Breast epithelium (tissue), 4 donors: ENCODE data around the gene ZNF775. TPM values are rescaled to one million over a fixed set of nuclear protein-coding genes. Genes with fewer than 3 reads are reported as not detected.

Source experiments
- DNase-seq, 2 donors: peaks; one replicate each; pipeline ENCODE4 v3.0.0-alpha.2; 2019; ENCODE audit warnings: low spot score in 2 of 2
- H3K27ac ChIP-seq, 2 donors: fragments of 200-600 bp; sonication (generic) in 1 of 2; one replicate each; pipeline ENCODE4 v1.5.1; 2016 to 2019; ENCODE audit warnings: mild to moderate bottlenecking in 1 of 2
- H3K27me3 ChIP-seq, 2 donors: fragments of 200-600 bp; sonication (generic) in 1 of 2; one replicate each; pipeline versions ENCODE4 v1.5.1 to v1.6.0; 2017 to 2019; ENCODE audit warnings: control low read depth in 1 of 2, mild to moderate bottlenecking in 1 of 2
- H3K36me3 ChIP-seq: fragments of 200-600 bp; one replicate; pipeline ENCODE4 v1.5.1; 2019
- H3K4me1 ChIP-seq, 2 donors: fragments of 200-600 bp; sonication (generic); one replicate each; pipeline ENCODE4 v1.5.1; 2016 to 2019; ENCODE audit warnings: control low read depth in 1 of 2
- H3K4me3 ChIP-seq, 3 donors: fragments of 200-600 bp; sonication (generic); 1 replicate in 2 of 3; 2 replicates in 1 of 3; pipeline ENCODE4 v1.5.1; 2016 to 2019; ENCODE audit warnings: mild to moderate bottlenecking in 3 of 3, moderate library complexity in 2 of 3
- H3K9me3 ChIP-seq, 2 donors: fragments of 200-600 bp; sonication (generic) in 1 of 2; one replicate each; pipeline ENCODE4 v1.5.1; 2016 to 2019; ENCODE audit warnings: control low read depth in 1 of 2
- CTCF ChIP-seq, 3 donors: fragments of 450-650 bp; IDR thresholded peaks; one replicate each; pipeline ENCODE4 v1.5.1; 2016 to 2017; ENCODE audit warnings: antibody characterized with exemption in 3 of 3, mild to moderate bottlenecking in 3 of 3, moderate library complexity in 3 of 3
- POLR2A ChIP-seq: fragments of 450-650 bp; IDR thresholded peaks from one replicate; pipeline ENCODE4 v1.6.1; 2016; ENCODE audit warnings: antibody characterized with exemption, mild to moderate bottlenecking, moderate library complexity
- POLR2AphosphoS5 ChIP-seq, 3 donors: sonication (generic); formaldehyde crosslinking; IDR thresholded peaks; one replicate each; pipeline ENCODE4 v1.6.1; 2017; ENCODE audit warnings: antibody characterized with exemption in 3 of 3
- intact Hi-C: fragments of 100-400 bp; cut with DNase I; formaldehyde crosslinking; loops from one replicate; pipeline ENCODE4 v1.15.1; 2023; ENCODE audit warnings: low total_unique reads
- total RNA-seq, 3 donors: library from RNA; depleted of rRNA; stranded (reverse); fragments of >200 nt; gene quantifications; one replicate each; pipeline ENCODE4 v1.1.0, GENCODE V29; 2016

The ZNF775 gene
- total RNA-seq, 3 donors from 2014 or later: 1.9 to 5.7 (median 4.6) TPM

GRCh38 chr7:150333659-150334058 is 45.5 kb upstream of the ZNF775 start:
- intact Hi-C loops: no loop called here
- H3K27ac ChIP-seq: peak overlapping the region in 1 of 2 donors; percentile 69
- TF ChIP-seq CTCF (IDR thresholded peaks at IDR 0.05) (no peak), POLR2AphosphoS5 (IDR thresholded peaks at IDR 0.05) (no peak), POLR2A (no peak)

GRCh38 chr7:150334108-150334507 is 45.0 kb upstream of the ZNF775 start:
- H3K9me3 ChIP-seq: no peaks in the 10 kb centered on the region
- no peak for TF ChIP-seq POLR2AphosphoS5 (IDR thresholded peaks at IDR 0.05)
- TF ChIP-seq CTCF (IDR thresholded peaks at IDR 0.05): no peak
- no peak for TF ChIP-seq POLR2A
- H3K27me3 ChIP-seq: no peaks in the 10 kb centered on the region
- peak overlapping the region in 1 of 2 donors; percentile 69 for H3K27ac ChIP-seq
- intact Hi-C loops: no loop called here
- no peak for DNase-seq
- H3K4me1 ChIP-seq: peaks cover 0 to 9% of the 10 kb centered on the region in 2 donors
- no peaks in the 10 kb centered on the region for H3K36me3 ChIP-seq
- H3K4me3 ChIP-seq: no peak overlapping the region

More at GRCh38 chr7:150333659-150334058, 45.5 kb upstream of the ZNF775 start:
- Histone ChIP-seq H3K4me1 (peaks cover 0 to 9% of the 10 kb centered on the region in 2 donors), H3K36me3 (no peaks in the 10 kb centered on the region), H3K27me3 (no peaks in the 10 kb centered on the region), H3K4me3 (no peak overlapping the region), H3K9me3 (no peaks in the 10 kb centered on the region)
- no peak for DNase-seq

- Histone ChIP-seq H3K9me3 (no peaks in the 10 kb centered on the region), H3K27ac (peak overlapping the region; percentile 62 to 80), H3K36me3 (no peaks in the 10 kb centered on the region), H3K27me3 (no peaks in the 10 kb centered on the region), H3K4me3 (no peak overlapping the region), H3K4me1 (peaks cover 0 to 19% of the 10 kb centered on the region in 2 donors)
- intact Hi-C loops: no loop called here
- DNase-seq: no peak
- TF ChIP-seq CTCF (IDR thresholded peaks at IDR 0.05) (no peak), POLR2A (no peak), POLR2AphosphoS5 (IDR thresholded peaks at IDR 0.05) (no peak)
Observed at GRCh38 chr7:150335108-150335773, 43.9 kb upstream of the ZNF775 start.

GRCh38 chr7:150335774-150336112 is 43.4 kb upstream of the ZNF775 start:
- DNase-seq: no peak
- no peak overlapping the region for H3K4me3 ChIP-seq
- H3K36me3 ChIP-seq: no peaks in the 10 kb centered on the region
- H3K4me1 ChIP-seq: peaks cover 0 to 21% of the 10 kb centered on the region in 2 donors
- H3K9me3 ChIP-seq: no peaks in the 10 kb centered on the region
- peak overlapping the region; percentile 62 to 80 for H3K27ac ChIP-seq
- TF ChIP-seq POLR2AphosphoS5 (IDR thresholded peaks at IDR 0.05): no peak
- TF ChIP-seq CTCF (IDR thresholded peaks at IDR 0.05): no peak
- TF ChIP-seq POLR2A: no peak
- intact Hi-C loops: no loop called here
- no peaks in the 10 kb centered on the region for H3K27me3 ChIP-seq

GRCh38 chr7:150336746-150337145 is 42.4 kb upstream of the ZNF775 start:
- Histone ChIP-seq H3K27me3 (no peaks in the 10 kb centered on the region), H3K36me3 (no peaks in the 10 kb centered on the region), H3K4me1 (peaks cover 0 to 21% of the 10 kb centered on the region in 2 donors), H3K9me3 (no peaks in the 10 kb centered on the region), H3K4me3 (no peak overlapping the region), H3K27ac (peak overlapping the region in 1 of 2 donors; percentile 27)
- intact Hi-C loops: no loop called here
- TF ChIP-seq POLR2A (no peak), CTCF (IDR thresholded peaks at IDR 0.05) (no peak), POLR2AphosphoS5 (IDR thresholded peaks at IDR 0.05) (no peak)
- no peak for DNase-seq
